Left kidney (tissue), 8 donors: ENCODE measurements around the gene ETHE1. TPM values are rescaled to one million over a fixed set of nuclear protein-coding genes. Genes with fewer than 3 reads are reported as not detected.

Source experiments
- DNase-seq: peaks from one replicate; pipeline ENCODE4 v3.0.0-alpha.2; 2013
- long read RNA-seq, 8 donors: transcript quantifications; one replicate each; lab custom pipeline, GENCODE V29; 2026
- polyA plus RNA-seq: library from polyadenylated mRNA; unstranded; fragments of 120-200 nt; gene quantifications from one replicate; pipeline ENCODE4 v1.2.1, GENCODE V29; 2013; ENCODE audit not compliant: insufficient read length

Gene ETHE1, protein sequence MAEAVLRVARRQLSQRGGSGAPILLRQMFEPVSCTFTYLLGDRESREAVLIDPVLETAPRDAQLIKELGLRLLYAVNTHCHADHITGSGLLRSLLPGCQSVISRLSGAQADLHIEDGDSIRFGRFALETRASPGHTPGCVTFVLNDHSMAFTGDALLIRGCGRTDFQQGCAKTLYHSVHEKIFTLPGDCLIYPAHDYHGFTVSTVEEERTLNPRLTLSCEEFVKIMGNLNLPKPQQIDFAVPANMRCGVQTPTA
- 25.4 TPM for polyA plus RNA-seq
- long read RNA-seq, donor 1, transcript ETHE1-201 (7 exons, 963 nt): major isoform, 10 of 28 reads
- long read RNA-seq, donor 1, transcript ETHE1-202 (6 exons, 702 nt): minor isoform, 8 of 28 reads
- long read RNA-seq, donor 1, partial matches to known transcripts: 6 of 28 reads
- long read RNA-seq, donor 1, other reads (novel, unspliced or antisense): 0 of 28 reads
- long read RNA-seq, donor 2, transcript ETHE1-201 (7 exons, 963 nt): major isoform, 9 of 19 reads
- long read RNA-seq, donor 2, partial matches to known transcripts: 7 of 19 reads
- long read RNA-seq, donor 2, other reads (novel, unspliced or antisense): 0 of 19 reads
- long read RNA-seq, donor 3, transcript ETHE1-201 (7 exons, 963 nt): major isoform, 7 of 8 reads
- long read RNA-seq, donor 3, partial matches to known transcripts: 0 of 8 reads
- long read RNA-seq, donor 3, other reads (novel, unspliced or antisense): 0 of 8 reads
- long read RNA-seq, donor 4, partial matches to known transcripts: 0 of 1 reads
- long read RNA-seq, donor 4, other reads (novel, unspliced or antisense): 0 of 1 reads
- long read RNA-seq, donor 5, transcript ETHE1-201 (7 exons, 963 nt): major isoform, 32 of 50 reads
- long read RNA-seq, donor 5, transcript ETHE1-202 (6 exons, 702 nt): minor isoform, 7 of 50 reads
- long read RNA-seq, donor 5, partial matches to known transcripts: 10 of 50 reads
- long read RNA-seq, donor 5, other reads (novel, unspliced or antisense): 0 of 50 reads
- long read RNA-seq, donor 6, transcript ETHE1-201 (7 exons, 963 nt): major isoform, 14 of 30 reads
- long read RNA-seq, donor 6, partial matches to known transcripts: 9 of 30 reads
- long read RNA-seq, donor 6, other reads (novel, unspliced or antisense): 0 of 30 reads
- long read RNA-seq, donor 7, transcript ETHE1-201 (7 exons, 963 nt): major isoform, 29 of 34 reads
- long read RNA-seq, donor 7, partial matches to known transcripts: 0 of 34 reads
- long read RNA-seq, donor 7, other reads (novel, unspliced or antisense): 0 of 34 reads
- long read RNA-seq, donor 8, transcript ETHE1-201 (7 exons, 963 nt): major isoform, 6 of 6 reads
- long read RNA-seq, donor 8, partial matches to known transcripts: 0 of 6 reads
- long read RNA-seq, donor 8, other reads (novel, unspliced or antisense): 0 of 6 reads

DNA sequence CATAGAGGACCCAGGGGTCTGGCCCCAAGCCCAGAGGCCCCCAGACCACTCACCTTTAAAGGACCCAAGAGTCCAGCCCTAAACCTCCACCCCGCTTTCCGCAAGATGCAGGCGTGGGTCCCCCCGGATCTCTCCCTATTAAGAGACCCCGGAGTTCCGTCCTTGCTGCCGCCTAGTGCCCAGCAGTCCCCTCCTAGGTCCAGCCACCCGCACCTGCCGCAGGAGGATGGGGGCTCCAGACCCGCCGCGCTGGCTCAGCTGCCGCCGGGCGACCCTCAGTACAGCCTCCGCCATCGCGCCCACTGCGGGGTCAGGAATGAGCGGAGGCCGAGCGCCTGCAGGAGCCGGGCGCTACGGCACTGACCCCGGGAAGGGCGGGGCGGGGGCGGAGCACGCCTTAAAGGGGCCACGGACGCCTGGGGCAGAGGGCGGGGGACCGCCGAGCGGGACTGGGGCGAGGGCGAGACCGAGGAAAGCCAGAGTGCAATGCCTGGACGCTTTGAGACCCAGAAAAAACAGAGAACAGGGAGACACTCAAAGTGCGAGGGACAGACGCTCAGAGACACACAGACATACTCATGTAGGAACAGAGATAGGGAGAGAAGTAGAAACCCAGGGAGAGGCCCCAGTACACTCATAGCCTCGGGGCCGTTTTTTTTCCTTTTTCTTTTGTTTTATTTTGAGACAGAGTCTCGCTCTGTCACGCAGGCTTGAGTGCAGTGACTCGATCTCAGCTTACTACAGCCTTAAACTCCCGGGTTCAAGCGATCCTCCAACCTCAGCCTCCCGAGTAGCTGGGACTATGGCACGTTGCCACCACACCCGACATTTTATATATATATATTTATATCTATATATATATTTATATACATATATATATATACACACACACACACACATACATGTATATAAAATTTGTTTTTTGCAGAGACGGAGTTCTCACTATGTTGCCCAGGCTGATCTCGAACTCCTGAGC lies at the start of gene ETHE1:
Gene ETHE1, minus strand, starts transcription at position 318 of the 976 bp plus-strand sequence. Its CDS starts 24 bp downstream, at position 294.
- DNase-seq: no peak

DNA sequence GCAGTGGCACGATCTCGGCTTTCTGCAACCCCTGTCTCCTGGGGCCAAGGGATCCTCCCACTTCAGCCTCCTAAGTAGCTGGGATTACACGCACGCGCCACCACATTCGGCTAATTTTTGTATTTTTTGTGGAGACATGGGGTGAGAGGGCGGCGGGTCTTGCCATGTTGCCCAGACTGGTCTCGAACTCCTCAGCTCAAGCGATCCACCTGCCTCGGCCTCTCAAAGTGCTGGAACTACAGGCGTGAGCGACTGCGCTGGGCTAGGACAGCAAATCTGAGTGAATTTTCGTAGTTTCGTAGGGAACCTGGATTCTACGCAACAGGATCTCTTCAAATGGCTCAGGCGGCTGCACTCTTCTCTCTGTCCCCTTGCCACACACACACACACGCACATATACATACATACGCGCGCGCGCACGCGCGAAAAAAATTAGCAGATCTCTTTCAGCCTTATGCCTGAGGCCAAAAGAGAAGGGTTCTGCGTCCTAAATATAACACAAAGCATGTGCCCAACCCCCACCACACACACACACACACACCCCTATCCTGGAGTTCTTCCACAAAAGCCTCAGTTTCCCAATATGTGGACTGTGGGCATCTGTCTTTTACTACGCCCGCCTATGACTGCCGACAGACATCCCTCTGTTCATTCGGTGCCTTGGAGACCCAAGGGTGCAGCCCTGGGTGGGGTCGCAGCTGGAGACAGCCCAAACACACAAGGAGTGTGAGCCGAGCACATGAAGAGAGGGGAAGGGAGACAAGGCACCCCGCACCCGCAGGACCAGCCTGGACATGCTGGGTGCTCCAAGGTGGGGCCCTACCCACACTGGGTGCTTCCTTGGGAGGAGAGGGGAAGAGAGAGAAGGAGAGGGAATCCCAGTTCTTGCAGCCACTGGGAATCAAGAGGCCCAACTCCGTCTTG lies 49.2 kb upstream of the ETHE1 start:
- DNase-seq: no peak

DNA sequence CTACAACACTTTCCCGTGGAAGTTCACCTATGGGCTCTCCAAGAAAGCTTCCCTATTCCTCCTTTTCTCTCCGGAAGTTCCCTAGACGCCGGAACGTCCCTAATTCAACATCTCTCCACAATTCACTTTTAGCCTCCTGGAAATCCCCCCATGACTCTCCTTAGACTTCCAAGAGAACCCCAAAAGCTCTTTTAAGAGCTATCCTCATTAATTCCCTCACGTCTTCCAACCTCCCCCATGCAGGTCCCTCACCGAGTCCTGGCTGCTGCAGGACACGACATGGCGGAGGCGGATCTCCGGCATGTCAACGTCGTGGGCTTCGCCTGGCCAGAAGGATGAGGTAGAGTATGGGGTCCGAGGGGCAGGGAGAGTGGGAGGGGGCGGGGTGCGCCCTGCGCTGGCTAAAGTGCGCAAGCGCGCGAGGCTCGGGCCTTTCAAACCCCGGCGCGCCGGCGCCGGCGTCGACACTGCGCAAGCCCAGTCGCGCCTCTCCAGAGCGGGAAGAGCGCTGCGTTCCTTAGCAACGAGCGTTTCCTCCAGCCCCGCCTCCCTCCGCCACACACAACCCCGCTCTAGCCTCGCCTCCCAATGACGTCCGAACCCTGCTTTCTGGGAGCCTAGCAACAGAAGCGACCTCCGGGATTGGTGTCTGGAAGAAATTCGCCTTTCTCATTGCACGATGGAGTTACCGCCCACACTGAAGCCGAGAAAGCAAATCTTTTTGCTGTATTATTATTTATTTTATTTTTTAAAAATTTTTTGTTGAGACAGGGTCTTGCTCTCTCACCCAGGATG lies 48.4 kb upstream of the ETHE1 start, which contains the start of the genes PINLYP and XRCC1:
Gene PINLYP, plus strand, starts transcription at position 646 of the 795 bp plus-strand sequence. CDS start 1,391 bp downstream, outside the sequence.
Gene XRCC1, minus strand, starts transcription at position 372 of the 795 bp plus-strand sequence. Its CDS starts 69 bp downstream, at position 303.
- peak; percentile 99 for DNase-seq

DNA sequence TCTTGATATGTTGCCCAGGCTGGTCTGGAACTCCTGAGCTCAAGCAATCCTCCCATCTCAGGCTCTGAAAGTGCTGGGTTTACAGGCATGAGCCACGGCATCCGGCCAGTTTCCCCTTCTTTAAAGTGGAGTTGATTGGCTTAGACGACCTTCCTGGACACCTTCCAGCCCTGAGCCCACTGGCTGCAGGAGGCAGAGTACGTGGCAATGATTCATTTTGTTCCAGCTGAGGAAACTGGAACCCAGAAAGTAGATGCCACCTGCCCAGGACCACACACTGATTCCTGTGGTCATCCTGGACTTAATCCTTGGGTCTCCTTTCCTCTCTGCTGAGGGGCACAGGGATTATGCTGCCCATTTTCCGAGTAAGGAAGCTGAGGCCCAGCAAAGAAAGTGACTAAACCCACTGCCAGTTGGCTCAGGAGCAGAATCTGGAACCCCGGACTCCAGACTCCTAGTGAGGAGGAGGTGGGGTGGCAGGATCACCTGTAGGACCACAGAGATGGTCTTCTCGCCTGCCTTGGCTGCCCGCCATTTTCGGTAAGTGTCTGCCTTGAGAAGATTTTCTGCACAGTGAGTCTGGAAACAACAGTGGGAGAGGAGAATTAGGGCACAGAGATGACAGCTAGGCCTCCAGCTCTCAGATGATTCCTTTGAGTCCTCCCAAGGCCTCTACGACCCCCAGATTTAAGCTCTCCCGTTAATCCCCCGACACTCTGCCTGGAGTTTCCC lies 47.6 kb upstream of the ETHE1 start:
- DNase-seq: no peak

DNA sequence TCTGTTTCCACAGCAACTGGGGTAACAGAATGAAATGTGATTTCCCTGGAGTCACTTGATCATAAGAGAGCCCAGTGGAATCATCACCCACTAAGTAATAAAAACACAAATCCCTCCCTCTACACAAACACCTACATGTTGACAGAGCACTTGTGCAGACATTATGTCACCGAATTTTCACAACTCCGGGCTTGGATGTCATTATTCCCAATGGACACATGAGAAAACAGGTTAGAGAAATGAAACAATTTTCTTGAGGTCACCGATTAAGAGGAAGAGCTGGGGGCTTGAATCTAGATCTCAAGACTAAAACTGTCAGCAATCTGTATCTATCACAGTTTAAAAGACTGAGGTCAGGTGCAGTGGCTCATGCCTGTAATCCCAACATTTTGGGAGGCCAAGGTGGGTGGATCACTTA lies 45.2 kb upstream of the ETHE1 start:
- no peak for DNase-seq

DNA sequence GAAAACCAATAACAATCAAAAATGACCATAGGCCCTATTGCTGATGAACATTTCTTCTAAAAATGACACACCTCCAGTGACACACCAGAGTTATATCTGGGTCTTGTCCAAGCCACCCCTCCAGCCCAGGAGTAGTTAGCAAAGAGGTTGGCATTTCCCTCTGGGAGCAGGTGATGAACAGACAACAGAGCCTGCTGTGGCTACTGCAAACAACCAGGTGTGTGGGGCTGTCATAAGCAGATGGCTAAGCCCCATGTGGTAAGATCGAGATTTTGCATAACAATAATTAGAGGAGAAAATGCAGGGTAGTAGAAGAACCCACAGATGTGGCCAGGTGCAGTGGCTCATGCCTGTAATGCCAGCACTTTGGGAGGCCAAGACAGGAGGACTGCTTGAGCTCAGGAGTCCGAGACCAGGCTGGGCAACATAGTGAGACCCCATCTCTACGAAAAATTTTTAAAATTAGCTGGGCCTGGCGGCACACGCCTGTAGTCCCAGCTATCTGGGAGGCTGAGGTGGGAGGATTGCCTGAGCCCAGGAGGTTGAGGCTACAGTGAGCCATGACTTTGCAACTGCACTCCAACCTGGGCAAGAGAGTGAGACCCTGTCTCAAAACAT lies 43.3 kb upstream of the ETHE1 start:
- no peak for DNase-seq

DNA sequence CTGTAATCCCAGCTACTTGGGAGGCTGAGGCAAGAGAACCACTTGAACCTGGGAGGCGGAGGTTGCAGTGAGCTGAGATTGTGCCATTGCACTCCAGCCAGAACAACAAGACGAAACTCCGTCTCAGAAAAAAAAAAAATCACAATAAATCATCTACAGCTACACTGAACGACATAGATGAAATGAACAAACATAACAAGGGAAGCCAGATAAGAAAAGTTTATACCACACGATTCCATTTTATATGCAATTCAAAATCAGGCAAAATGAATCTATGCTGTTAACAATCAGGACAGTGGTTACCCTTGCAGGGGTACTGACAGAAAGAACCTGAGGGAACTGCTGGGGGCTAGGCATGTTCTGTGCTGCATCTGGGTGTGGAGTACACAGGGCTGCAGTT lies 42.7 kb upstream of the ETHE1 start:
- no peak for DNase-seq

DNA sequence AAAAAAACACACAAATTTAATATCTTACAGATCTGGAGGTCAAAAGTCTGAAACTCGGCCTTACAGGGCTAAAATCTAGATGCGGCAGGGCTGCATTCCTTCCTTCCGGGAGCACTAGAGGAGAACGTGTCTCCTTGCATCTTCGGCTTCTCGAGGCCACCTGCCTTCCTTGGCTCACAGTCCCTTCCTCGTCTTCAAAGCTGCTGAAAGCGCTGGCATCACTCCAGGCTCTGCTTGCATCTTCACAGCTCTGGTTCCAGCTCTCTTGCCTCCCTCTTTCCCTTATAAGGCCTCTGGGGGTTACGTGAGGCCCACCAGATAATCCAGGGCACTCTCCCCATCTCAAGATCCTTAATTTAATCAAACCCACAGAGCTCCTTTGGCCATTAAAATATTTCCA lies 37.8 kb upstream of the ETHE1 start:
- DNase-seq: no peak

DNA sequence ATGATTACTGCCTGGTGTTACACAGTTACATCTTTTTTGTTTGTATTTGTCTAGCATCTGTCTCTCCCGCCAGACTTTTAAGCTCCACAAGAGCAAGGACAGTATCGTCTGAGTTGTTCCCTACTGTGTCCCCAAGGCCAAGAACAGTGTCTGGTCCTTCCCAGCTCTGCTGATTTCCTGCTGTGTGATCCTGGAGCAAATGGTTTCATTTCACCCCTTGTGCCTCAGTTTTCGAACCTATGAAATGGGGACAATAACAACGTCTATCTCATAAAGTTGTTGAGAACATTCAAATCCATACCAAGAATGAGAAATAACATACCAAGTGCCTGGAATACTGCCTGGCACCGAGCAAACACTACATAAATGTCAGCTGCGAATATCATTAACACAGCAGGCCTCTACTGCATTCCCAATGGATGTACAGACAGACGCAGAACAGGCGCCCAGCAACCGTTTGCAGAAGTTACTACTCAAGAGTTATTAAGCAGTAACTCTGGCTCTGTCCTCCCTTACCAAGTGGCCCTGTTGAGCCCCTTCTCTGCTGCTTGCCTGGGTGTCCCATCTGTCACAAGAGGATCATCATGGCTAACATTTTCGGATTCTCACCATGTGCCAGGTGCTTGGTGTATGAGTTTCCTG lies 36.9 kb upstream of the ETHE1 start:
- no peak for DNase-seq

DNA sequence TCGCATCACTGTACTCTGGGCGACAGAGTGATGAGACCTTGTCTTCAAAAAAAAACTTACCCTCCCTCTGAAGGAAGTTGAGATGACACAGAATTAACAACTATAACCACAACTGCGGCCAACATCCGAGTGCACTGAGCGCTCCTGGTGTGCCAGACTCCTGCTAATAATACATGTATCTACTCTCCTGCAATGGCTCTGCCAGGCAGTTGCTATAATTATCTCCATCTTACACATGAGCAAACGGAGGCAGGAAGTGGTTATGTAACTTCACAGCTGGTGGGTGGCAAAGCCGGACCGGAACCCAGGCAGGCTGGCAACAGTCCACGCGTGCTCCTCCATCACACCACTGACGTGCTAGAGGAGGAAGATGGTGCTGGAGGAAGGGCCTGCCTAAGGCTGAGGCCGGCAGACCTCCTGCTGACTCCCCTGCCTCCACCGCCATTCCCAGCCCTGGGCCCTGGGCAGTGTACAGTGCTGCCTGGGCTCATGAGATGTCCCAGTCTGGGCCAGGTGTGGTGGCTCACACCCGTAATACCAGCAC lies 35.8 kb upstream of the ETHE1 start:
- no peak for DNase-seq

DNA sequence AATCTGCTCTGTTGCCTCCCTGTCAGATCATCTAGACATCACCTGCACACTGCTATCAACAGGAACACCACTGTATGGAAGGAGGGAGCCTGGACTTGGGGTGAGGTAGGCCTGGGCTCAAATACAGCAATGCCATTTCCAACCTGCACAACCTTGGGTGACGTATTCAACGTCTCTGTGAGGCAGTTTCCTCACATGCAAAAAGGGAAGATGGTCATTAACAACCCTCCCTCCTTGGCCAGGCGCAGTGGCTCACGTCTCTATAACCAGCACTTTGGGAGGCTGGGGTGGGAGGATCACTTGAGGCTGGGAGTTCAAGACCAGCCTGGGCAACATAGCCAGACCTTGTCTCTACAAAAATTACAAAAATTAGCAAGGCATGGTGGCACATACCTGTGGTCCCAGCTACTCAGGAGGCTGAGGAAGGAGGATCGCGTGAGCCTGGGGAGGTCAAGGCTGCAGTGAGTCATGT lies 35.3 kb upstream of the ETHE1 start:
- no peak for DNase-seq

DNA sequence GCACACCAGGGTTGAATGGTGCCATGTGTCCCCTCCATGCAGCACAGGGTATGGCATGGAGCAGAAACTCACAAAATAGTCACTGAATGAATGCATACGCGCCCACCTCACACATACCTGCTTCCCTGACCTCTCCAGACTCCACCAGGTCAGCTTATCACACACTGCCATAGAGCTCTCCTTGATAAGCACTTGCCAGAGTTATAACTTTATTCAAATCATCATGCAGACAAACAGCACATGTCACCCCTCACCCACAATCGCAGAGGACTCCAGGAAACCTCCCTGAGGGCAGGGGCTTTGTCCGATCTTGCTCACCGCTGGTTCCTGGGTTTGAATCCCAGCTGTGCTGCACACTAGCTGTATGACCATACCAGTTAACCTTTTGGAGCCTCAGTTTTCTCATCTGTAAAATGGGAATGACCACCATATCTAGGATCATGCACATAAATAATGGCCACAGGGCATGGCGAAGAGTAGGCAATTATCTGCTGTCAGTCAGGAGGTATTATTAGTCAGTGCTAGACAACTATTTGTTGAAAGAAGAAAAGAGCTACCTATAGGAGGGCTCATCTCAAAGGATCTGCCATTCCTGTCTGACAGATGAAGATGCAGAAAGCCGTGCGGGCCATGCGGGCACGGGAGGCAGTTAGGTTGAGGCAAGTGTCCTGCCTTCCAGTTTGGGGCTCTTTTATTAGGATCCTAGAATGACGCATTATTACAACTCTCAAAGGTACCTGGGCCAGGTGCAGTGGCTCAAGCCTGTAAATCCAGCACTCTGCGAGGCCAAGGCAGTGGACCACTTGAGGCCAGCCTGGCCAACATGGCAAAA lies 34.4 kb upstream of the ETHE1 start:
- no peak for DNase-seq

DNA sequence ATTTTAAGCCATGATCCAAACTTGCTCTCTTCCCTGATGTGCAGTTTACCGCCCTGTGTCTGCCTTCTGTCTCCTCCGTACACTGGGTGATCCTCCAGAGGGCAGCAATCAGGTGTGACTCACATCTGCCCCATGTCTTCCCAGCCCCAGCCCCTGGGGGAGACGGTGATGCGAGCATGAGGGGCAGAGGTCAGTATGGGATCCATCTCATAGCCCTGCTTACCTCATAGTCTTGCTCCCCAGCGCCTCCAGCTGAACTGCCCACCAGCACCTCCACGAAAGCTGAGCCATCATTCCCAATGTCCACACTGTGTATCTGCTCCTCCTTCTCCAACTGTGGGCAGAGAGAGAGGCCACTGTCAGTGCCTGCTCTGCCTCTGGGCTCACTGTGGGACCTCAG lies 33.7 kb upstream of the ETHE1 start:
- DNase-seq: no peak

DNA sequence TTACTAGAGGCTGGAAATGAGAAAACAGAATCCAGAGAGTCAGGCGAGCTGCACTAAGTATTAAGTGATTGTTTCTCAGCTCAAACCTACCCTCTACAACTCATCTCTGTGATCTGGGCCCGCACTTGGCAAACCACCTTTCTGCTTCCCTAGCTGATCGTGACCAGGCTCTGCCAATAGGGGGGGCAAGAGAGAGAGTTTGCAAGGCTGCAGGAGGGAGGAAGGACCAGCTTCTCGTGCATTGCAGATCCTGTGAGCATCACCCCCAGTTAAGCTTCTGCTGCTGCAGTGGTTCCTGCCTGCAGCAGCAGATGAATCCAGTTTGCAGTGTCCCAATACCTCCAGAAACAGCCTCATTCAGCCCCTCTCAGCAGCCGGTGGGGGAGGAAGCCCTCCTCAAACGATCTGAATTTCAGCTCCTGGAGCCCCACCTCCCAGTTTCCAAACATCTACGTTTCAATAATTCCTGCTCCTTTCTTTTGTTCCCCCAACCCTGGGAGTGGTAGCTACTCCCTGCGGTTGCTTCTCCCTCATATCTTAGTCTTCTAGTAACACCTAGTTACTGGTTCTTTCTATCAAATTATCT lies 28.3 kb upstream of the ETHE1 start:
- peak; percentile 64 for DNase-seq
